GM21515 (cell line): ENCODE data around the gene AGBL5.
"Not testable (repeated sequence)": the region's sequence is repeated elsewhere in the genome, so short reads cannot be mapped to it uniquely, and the experiment has no call there.

Experiments used
- ATAC-seq: cut with Tn5 transposase; IDR thresholded peaks from one replicate; pipeline ENCODE4 v1.9.1; 2021; ENCODE audit not compliant: unreplicated experiment

AGBL5 gene

GRCh38 chr2:27074738-27075565 is 23.5 kb downstream of the AGBL5 start:
- ATAC-seq: no peak

GRCh38 chr2:27075566-27075871 is 24.1 kb downstream of the AGBL5 start:
- ATAC-seq: not testable (repeated sequence)

DNA sequence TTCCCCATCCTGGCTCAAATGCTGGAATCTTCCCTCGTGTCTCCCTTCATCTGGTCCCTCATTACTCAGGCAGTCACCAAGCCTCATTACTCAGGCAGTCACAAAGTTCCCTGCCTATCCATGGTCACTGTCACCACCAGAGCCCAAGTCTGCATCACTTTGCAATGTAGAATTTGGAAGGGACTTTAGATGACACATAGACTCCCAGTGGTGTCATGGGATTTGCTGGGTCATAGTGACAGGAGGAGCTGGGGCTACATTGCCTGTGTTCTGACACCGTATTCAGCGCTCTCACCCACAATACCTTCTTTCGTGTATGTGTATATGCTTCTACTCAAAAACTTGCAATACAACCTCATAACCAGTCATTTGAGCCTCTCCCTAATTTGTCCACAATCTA is 24.9 kb downstream of the AGBL5 start:
- no peak for ATAC-seq

- no peak for ATAC-seq
These were observed 25.8 kb downstream of the AGBL5 start for GRCh38 chr2:27077231-27077630.

DNA sequence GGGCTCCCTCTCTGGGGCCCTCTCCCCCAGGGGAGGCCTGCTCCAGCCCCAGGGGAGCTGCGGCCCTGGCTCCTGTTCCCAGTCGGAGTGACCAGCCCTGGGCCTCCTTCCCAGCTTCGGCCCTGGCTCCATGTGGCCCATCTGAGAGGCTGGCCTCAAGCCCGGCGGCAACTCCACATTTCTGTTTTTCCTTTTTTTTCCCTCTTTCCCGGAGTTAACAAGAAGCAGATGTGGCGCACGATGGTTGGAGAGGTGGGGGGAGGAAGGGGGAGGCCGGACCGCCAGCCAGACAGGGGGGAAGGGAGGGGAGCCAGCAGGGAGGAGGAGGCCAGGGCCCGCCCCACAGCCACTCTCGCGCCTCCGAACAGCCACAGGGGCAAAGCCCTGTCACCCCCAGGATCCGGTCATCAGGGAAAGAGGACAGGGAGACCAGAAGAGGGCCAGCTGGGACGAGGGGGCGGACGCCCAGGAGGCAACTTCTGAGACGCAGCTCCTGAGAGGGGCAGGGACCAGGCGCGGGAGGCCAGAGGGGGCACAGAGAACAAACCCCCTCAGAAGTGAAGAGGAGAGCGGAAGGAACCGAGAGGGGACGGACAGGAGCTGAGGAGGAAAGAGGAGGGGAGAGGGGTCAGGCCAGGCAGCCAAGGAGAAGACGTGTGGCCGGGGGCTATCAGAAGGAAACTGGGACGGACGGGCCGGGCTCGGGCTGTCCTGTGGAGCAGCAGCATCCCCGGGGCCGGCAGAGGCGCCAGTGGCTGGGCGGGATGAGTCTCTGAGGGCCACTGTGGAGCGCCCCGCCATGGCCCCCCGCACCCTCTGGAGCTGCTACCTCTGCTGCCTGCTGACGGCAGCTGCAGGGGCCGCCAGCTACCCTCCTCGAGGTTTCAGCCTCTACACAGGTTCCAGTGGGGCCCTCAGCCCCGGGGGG is 27.1 kb downstream of the AGBL5 start, which contains the start of gene EMILIN1:
Gene EMILIN1, plus strand, starts transcription at position 349 of the 928 bp plus-strand sequence. Its CDS starts 451 bp downstream, at position 800.
- no peak for ATAC-seq

DNA sequence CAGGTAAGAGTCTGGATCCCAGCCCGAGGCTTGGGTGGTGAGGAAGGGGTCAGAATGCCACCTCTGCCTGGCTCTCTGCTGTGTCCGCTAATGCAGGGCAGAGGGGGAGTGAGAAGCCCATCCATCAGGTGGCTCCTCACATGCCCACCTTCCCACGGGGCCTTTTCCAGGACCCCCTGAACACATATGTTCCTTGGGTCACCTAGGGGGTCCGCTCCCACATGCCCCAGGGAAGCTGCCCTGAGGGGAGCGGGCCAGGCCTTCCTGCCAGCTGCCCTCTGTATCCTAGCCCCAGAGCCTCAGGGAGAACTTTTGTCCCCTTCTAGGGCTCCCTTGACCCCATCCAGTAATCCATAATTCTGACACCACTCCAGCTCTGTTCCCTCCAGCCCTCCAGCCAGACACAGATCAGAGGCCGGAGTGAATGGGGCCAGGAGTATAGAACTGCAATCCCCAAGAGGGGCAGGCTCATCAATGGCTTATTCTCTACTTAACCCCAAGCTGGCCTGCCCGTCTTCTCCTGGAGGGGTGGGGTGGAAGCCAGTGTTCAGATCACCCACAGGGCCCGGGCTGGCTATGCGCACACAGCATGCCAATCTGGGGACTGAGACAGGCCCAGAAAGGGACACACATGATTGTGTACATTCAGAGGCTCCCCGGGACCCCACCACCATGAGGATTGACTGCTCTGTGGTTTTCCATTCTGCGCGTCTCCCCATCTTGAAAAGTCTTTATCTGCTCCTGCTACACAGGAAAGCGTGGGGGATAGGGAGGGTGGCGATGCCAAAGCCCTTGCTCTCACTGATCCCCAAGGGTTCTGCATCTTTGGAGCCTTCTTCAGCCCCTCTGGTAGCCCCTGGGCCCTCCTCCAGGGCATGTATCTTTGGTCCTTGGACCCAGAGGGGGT is 28.0 kb downstream of the AGBL5 start:
- no peak for ATAC-seq

GRCh38 chr2:27080140-27080469 is 28.6 kb downstream of the AGBL5 start:
- ATAC-seq: no peak

DNA sequence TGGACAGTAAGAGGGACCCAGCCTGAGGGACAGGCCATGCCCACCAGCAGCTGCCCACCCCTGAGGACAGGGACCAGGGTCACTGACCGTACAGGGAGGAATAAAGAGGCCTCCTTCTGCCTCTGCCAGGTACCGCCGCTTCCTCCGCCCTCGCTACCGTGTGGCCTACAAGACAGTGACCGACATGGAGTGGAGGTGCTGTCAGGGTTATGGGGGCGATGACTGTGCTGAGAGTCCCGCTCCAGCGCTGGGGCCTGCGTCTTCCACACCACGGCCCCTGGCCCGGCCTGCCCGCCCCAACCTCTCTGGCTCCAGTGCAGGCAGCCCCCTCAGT is 29.1 kb downstream of the AGBL5 start:
- ATAC-seq: no peak

DNA sequence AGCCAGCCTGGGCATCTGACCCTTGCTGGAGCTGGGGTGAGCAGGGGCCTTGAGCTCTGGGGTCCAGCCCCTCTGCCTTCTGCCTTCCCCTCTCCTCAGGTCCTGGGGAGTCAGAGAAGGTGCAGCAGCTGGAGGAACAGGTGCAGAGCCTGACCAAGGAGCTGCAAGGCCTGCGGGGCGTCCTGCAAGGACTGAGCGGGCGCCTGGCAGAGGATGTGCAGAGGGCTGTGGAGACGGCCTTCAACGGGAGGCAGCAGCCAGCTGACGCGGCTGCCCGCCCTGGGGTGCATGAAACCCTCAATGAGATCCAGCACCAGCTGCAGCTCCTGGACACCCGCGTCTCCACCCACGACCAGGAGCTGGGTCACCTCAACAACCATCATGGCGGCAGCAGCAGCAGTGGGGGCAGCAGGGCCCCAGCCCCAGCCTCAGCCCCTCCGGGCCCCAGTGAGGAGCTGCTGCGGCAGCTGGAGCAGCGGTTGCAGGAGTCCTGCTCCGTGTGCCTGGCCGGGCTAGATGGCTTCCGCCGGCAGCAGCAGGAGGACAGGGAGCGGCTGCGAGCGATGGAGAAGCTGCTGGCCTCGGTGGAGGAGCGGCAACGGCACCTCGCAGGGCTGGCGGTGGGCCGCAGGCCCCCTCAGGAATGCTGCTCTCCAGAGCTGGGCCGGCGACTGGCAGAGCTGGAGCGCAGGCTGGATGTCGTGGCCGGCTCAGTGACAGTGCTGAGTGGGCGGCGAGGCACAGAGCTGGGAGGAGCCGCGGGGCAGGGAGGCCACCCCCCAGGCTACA is 30.7 kb downstream of the AGBL5 start:
- no peak for ATAC-seq

GRCh38 chr2:27082773-27083409 is 31.4 kb downstream of the AGBL5 start:
- no peak for ATAC-seq

- ATAC-seq: no peak
These were observed 32.2 kb downstream of the AGBL5 start for GRCh38 chr2:27083410-27084296.

DNA sequence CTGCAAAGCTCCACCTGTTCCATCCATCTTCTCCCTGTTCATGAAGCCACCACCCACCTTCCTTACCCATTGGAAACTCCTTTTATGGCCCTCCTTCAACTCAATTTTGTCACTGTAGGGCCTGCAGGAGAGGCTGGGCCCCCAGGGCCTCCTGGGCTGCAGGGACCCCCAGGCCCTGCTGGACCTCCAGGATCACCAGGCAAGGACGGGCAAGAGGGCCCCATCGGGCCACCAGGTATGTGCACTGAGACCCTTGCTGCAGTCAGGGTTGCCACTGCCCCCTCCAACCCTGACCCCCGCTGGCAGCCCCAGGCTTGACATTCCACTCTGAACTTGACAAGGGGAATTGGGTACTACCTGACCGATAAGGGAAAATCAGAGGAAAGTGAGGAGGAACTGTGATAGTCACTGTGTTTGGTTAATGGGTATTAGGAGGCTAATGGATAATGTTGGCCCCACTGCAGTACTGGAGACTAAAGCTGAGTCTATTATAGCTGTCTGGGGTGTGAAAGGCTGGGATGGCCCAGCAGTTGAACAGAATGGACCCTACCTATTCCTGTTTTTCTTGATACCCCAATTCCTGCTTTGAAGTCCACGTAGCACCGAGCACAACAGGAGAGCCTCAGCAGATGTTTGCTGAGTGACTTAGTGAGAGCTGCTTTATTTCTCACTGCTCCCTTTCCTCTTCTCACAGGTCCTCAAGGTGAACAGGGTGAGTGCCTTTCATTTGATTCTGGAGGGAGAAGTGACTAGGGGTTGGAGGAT is 33.0 kb downstream of the AGBL5 start:
- ATAC-seq: no peak

DNA sequence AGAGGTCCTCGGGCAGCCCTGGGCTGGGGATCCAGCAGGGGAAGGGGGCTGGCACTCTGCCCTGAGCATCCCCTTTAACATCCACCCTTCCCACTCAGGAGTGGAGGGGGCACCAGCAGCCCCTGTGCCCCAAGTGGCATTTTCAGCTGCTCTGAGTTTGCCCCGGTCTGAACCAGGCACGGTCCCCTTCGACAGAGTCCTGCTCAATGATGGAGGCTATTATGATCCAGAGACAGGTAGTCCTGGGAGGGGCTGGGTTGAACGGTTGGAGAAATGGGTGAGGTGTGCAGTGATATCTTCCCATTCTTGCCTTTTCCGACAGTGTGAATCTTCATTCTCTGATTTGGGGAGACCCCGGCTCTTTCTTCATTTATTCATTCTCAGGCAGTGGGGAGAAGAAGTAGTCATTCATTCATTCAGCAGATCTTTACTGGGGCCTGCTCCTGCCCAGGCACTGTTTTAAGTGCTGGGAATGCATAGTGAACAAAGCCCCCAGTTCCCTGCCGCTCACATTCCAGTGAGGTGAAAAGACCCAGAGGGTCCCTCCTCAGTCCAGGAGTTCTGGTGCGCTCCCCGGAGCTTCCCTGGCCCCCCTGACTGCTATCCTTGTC is 33.7 kb downstream of the AGBL5 start:
- ATAC-seq: no peak

DNA sequence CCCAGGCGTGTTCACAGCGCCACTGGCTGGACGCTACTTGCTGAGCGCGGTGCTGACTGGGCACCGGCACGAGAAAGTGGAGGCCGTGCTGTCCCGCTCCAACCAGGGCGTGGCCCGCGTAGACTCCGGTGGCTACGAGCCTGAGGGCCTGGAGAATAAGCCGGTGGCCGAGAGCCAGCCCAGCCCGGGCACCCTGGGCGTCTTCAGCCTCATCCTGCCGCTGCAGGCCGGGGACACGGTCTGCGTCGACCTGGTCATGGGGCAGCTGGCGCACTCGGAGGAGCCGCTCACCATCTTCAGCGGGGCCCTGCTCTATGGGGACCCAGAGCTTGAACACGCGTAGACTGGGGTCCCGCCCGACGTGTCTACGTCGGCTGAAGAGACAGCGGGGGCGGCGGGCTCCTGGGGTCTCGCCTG is 34.2 kb downstream of the AGBL5 start:
- peak; percentile 1 for ATAC-seq

- ATAC-seq: peak; percentile 77
These were observed 34.7 kb downstream of the AGBL5 start for GRCh38 chr2:27086090-27086723.

GRCh38 chr2:27086724-27087593 is 35.5 kb downstream of the AGBL5 start, which contains the start of gene KHK:
KHK (plus strand) TSS chr2:27086772; CDS start chr2:27087260, 488 bp downstream.
- ATAC-seq: no peak
